Superior temporal gyrus (tissue), 1 donor: ENCODE measurements around the gene PSMD4.
"Not testable (repeated sequence)": the region's sequence is repeated elsewhere in the genome, so short reads cannot be mapped to it uniquely, and the experiment has no call there.

Source experiments
- DNase-seq: peaks from one replicate; pipeline ENCODE4 v3.0.0-alpha.2; 2016; ENCODE audit errors: extremely low spot score

Gene PSMD4

GRCh38 chr1:151273924-151274466 is 19.5 kb downstream of the PSMD4 start:
- no peak for DNase-seq

DNA sequence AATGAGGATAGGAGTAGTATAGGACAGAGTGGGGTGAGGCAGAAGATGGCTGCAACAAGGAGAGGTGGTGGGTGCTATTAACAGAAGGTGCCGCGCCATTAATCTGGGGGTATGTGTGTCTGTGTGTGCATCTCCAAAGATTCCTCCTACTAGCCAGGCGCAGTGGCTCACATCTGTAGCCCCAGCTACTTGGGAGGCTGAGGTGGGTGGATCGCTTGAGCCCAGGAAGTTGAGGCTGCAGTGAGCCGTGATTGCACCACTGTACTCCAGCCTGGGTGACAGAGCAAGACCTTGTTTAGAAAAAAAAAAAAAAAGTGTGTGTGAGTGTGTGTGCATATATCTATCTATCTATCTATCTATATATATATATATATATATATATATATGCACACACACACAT is 20.8 kb downstream of the PSMD4 start:
- DNase-seq = not testable (repeated sequence)

DNA sequence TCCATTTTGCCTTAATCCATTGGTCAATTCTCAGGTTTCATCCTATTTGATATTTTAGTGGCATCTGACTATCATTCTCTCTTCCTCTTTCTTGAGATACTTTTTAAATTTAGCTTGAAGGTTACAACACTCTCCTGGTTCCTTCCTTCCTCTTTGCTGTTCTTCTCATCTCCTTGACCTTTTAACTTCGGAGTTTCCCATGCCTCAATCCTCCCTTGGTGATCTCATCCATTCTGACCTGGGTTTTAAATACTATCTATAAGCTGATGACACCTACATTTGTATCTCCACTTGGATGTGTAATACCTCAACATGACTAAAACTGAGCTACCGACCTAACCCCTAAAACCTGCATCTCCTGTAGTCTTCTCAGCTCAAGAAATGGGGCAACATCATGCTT is 22.7 kb downstream of the PSMD4 start:
- DNase-seq = no peak

GRCh38 chr1:151281225-151281968 is 26.9 kb downstream of the PSMD4 start:
- peak; percentile 99 for DNase-seq

GRCh38 chr1:151281969-151282882 is 27.7 kb downstream of the PSMD4 start, which contains the start of gene ZNF687:
Gene ZNF687 (plus strand): TSS chr1:151282299. CDS start chr1:151286292, 3,993 bp downstream.
- peak; percentile 100 for DNase-seq

DNA sequence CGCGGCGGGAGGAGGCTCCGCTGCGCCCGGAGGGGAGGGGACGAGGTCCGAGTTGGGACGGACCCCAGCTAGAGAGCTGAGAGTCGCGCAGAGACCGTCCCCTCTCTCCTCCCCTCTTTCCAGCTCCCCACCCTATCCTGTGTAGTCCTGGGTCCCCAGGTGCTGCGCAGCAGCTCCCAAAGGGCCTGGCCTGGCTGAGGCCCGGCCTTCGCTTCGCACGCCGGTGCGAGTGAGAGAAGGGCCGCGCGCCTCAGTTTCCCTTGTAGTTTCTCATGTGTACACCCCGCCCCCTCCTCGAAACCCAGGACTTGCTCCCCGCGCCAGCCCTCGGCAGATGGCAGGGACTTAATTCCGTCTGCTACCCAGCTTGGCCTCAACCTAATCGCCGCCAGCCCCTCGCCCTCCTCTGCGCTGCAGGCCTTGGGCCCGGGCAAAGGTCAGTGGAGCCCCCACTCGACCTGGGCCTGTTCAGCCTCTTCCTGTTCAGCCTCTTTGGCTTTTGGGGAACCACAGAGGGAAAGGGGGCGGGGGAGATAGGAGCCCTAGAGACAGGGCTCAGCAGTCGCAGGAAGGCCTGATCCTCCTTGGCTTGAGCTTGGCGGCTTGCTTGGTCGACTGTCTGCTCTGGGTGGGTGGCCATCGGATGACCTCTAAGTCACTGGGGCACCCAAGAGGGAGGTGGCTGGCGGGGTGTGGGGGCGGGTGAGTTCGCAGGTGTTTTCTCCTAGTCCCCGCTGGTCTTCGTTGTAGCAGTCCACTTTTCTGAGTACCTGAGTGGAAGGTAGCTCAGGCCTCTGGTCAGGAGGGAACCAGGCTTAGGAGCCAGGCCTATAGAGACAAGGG is 28.6 kb downstream of the PSMD4 start:
- DNase-seq = no peak

GRCh38 chr1:151284013-151284577 is 29.6 kb downstream of the PSMD4 start:
- no peak for DNase-seq

DNA sequence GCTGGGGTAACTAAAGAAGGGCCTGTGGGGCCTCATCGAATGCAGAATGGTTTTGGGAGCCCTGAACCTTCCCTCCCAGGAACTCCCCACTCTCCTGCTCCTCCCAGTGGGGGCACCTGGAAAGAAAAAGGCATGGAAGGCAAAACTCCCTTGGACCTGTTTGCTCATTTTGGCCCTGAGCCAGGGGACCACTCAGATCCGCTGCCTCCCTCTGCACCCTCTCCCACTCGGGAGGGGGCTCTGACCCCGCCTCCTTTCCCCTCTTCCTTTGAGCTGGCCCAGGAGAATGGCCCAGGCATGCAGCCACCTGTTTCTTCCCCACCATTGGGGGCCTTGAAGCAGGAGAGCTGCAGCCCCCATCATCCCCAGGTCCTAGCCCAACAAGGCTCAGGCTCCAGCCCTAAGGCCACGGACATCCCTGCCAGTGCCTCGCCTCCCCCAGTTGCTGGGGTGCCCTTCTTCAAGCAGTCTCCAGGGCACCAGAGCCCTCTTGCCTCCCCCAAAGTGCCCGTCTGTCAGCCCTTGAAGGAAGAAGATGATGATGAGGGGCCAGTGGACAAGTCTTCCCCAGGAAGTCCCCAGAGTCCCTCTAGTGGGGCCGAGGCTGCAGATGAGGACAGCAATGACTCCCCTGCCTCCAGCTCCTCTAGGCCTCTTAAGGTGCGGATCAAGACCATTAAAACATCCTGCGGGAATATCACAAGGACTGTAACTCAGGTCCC is 32.2 kb downstream of the PSMD4 start:
- DNase-seq = no peak

DNA sequence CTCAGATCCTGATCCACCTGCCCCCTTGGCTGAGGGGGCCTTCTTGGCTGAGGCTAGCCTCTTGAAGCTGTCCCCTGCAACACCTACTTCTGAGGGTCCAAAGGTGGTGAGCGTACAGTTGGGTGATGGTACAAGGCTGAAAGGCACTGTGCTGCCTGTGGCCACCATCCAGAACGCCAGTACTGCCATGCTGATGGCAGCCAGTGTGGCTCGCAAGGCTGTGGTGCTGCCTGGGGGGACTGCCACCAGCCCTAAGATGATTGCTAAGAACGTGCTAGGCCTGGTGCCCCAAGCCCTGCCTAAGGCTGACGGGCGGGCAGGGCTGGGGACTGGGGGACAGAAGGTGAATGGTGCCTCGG is 32.8 kb downstream of the PSMD4 start:
- no peak for DNase-seq

DNA sequence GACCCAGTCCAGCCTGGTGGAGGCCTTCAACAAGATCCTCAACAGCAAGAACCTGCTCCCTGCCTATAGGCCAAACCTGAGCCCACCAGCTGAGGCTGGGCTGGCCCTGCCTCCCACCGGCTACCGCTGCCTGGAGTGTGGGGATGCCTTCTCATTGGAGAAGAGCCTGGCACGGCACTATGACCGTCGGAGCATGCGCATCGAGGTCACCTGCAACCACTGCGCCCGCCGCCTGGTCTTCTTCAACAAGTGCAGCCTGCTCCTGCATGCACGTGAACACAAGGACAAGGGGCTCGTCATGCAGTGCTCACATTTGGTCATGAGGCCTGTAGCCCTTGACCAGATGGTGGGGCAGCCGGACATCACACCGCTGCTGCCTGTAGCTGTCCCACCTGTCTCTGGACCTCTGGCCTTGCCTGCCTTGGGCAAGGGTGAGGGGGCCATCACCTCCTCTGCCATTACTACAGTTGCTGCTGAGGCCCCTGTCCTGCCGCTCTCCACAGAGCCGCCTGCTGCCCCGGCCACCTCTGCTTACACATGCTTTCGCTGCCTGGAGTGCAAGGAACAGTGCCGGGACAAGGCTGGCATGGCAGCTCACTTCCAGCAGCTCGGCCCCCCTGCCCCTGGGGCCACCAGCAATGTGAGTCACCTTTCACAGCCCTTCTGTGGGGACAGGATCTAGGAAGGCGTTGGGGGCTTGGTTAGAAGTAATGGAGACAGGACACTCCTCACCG is 33.4 kb downstream of the PSMD4 start:
- no peak for DNase-seq

GRCh38 chr1:151288502-151288901 is 34.0 kb downstream of the PSMD4 start:
- no peak for DNase-seq

DNA sequence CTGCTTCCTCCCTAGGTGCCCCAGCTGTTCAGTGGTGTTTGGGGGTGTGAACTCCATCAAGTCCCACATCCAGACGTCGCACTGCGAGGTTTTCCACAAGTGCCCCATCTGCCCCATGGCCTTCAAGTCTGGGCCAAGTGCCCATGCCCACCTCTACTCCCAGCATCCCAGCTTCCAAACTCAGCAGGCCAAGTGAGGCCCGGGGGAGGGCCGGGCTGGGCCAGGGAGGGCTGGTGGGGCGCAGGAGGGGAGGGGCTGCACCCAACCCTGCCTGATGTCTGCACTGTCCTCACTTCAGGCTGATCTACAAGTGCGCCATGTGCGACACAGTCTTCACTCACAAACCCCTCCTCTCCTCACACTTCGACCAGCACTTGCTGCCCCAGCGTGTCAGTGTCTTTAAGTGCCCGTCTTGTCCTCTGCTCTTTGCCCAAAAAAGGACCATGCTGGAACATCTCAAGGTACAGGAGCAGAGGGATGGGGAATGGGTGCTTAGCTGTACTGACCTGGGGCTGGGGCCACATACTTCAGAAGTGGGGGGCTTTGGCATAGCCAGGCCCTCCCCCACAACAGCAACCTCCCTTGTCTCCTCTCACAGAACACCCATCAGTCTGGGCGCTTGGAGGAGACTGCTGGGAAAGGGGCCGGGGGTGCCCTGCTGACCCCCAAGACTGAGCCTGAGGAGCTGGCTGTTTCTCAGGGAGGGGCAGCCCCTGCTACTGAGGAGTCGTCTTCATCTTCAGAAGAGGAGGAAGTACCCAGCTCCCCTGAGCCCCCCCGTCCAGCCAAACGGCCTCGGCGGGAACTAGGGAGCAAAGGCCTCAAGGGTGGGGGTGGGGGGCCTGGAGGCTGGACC is 34.8 kb downstream of the PSMD4 start:
- DNase-seq = no peak

GRCh38 chr1:151289991-151290708 is 35.6 kb downstream of the PSMD4 start:
- DNase-seq = no peak

- no peak for DNase-seq
Observed at GRCh38 chr1:151290709-151291303, 36.3 kb downstream of the PSMD4 start.

GRCh38 chr1:151292207-151293030 is 37.9 kb downstream of the PSMD4 start:
- DNase-seq = no peak

- no peak for DNase-seq
Observed at GRCh38 chr1:151293093-151293492, 38.6 kb downstream of the PSMD4 start.
